GM19238 (cell line): ENCODE measurements around the gene HNRNPL.
"Not testable (repeated sequence)": the region's sequence is repeated elsewhere in the genome, so short reads cannot be mapped to it uniquely, and the experiment has no call there.

ENCODE experiments used
- DNase-seq: peaks from one replicate; pipeline ENCODE4 v3.0.0; 2011; ENCODE audit warnings: low spot score; ENCODE audit not compliant: insufficient read length

The HNRNPL gene

GRCh38 chr19:38849860-38850435 lies at the start of gene HNRNPL:
Gene HNRNPL (minus strand): TSS chr19:38849986. CDS start chr19:38849966, 20 bp downstream.
- DNase-seq, result peak; percentile 95

GRCh38 chr19:38898788-38899446 lies 49.1 kb upstream of the HNRNPL start:
- no peak for DNase-seq

- no peak for DNase-seq
Observed at GRCh38 chr19:38894968-38895367, 45.2 kb upstream of the HNRNPL start.

DNA sequence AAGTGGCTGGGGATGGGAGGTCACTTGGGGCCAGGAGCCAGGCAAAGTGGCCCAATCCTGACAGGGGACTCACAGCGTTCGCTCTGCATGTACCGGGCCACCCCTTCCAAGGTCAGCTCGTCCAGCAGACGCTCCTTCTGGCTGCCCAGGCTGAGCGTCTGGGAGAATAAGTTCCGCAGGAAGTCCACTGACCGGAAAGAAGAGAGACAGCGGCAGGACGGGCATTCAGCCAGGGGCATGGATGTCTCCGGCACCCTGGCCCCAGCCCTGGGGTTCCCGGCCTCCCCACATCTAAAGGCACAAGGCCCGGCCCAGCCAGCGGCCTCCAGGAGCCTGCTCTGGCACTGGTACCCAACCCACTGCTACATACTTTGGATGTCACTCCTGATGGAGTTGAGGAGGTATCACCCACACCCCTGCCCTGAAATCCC lies 43.6 kb upstream of the HNRNPL start:
- no peak for DNase-seq

DNA sequence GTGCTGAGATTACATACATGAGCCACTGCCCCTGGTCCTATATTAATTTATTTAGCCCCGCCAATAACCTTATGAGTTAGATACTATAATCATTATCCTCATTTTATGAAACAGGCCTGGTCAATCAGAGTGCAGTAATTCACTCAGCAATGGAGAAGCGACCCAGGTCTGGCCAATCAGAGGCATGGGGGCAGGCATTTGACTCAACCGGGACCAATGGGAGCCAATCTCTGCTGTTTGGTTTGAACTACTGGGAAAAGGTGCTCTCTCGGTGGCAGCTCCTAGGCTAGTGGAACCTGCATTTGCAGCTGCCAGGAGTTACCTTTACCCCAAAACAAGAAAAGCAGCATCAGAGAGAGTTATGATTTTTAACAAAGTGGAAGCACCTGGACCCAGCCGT lies 43.1 kb upstream of the HNRNPL start:
- DNase-seq, result no peak

DNA sequence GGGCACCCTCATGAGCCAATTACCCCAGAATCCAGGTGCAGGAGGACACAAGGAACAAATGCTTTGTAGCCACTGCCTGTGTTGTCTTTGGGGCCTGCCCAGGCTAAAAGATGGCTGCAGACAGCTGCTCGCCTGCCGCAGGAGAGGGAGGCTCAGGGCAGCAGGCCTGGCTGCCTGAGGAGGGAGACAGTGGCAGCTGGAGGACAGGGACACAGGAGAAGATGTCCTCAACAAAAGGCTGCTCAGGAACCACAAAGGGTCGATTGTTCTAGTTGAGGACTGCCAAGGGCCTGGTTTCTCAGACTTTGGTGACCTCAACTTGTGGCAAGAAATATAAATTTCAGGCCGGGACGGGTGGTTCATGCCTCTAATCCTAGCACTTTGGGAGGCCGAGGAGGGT lies 42.0 kb upstream of the HNRNPL start:
- DNase-seq, result no peak

DNA sequence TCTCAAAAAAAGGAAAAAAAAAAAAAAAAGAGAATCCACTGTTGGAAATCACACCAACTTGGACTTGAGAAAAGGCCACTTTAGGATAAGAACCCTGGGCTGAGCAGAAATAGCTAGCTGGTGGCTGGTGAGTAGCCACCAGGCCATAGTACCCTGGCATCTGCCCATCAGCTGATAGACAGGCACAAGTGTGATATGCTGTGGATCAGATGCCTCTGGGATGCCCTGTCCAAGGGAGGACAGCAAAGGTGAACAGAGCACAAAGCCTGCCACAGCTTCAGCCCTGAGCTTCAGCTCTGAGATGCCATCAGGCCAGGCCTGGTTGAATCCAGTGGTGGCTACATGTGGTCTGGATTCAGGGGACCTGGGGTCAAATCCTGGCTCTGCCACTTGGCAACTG lies 40.9 kb upstream of the HNRNPL start:
- no peak for DNase-seq

DNA sequence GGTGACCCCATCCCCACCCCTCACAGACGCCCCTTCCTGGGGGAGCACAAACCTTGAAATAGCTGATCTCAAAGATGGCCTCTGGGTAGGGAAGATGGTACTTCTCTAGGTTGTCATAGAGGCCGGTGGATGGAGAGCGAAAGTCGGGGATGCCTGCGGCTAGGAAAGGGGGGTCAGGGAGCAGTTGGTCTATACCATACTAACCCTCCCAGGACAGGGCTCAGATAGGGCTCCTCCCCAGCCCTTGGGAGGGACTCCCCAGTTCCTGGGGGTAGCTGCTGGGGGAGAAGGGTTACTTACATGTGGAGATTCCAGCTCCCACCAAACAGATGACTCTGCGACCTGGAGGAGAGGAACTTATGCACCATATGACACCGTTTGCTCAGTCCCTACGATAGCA lies 40.0 kb upstream of the HNRNPL start:
- DNase-seq, result no peak

DNA sequence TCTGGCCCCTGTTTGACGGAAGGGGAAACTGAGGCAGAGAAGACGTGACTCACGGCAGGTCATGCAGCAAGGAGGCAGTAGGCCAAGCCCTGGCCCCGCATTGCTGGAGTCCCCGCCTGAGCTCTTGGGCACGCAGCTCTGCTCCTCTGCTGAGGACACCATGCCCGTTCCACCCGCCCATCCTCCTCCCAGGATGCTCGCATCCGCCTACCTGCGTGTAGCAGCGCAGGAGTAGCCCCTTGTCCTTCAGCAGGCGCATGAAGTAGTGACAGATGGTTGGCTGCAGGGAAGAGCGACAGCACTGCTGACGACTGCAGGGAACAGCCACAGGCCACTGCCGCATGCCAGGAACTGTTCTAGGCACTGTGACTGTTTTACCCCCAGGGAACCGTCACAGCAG lies 39.1 kb upstream of the HNRNPL start:
- no peak for DNase-seq

- DNase-seq, result not testable (repeated sequence)
Observed at GRCh38 chr19:38884691-38885090, 34.9 kb upstream of the HNRNPL start.

- DNase-seq, result no peak
Observed at GRCh38 chr19:38883286-38883685, 33.5 kb upstream of the HNRNPL start.

- no peak for DNase-seq
Observed at GRCh38 chr19:38880882-38881609, 31.3 kb upstream of the HNRNPL start.

GRCh38 chr19:38880076-38880881 lies 30.5 kb upstream of the HNRNPL start:
- DNase-seq, result no peak

DNA sequence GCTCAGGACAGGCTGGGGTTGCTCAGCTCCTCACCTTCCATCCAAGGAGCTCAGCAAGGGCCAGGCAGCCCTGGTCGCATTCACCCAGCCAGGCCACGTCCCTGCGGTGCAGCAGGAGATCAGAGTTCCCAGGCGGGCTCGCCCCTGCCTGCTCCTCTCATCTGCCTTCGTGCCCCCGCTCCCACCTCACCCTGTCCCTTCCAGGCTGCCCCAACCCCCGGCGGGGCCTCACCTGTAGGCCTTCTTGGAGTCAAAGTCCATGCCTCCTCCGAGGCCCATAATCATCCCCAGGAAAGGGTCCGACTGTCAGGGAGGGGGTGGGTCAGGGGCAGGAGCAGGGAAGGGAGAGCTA lies 29.6 kb upstream of the HNRNPL start:
- no peak for DNase-seq

DNA sequence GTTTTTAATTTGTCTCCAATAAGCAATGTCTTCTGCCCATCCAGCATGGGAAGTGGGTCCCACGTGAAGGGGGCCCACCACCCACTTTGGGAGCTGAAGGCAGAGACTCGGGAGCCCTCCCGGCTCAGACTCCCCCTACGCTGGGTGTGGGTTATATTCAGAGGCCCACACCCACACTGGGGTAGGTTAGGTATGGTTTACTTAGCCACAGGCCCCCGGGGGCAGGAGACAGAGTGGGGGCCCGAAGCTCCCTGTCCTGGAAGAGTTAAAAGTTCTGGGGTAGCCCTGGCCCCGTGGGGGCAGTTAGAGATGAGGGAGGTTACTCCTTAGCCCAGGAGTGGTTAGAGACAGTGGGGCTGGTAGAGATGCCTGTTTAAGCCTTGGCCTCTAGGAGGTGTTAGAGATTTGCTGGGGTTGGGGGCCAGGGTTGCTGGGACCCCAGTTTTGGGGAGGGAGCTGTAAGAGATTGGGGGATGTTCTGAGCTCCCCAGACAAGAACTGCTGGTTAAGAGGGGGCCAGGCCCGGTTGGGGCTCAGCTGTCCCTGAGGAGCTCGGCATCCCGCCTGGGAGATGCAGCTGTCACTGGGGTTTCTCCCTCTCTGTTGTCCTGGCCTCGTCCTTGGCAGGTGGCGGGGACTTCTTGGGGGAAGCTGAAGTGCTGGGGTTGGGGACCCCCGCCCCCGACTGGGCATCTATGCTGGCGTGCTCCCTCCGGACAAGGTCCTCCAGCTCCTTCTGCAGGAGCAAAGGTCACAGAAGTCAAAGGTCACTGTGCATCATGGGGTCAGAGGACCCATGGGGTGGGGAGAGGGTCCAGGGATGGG lies 29.0 kb upstream of the HNRNPL start:
- DNase-seq, result no peak

- peak; percentile 89 for DNase-seq
Observed at GRCh38 chr19:38877781-38878574, 28.2 kb upstream of the HNRNPL start, which contains the start of gene RINL. Gene RINL (minus strand): TSS chr19:38878275. CDS start chr19:38876742, 1,533 bp downstream.

- no peak for DNase-seq
Observed at GRCh38 chr19:38875656-38876395, 26.0 kb upstream of the HNRNPL start.

- not testable (repeated sequence) for DNase-seq
Observed at GRCh38 chr19:38873400-38873799, 23.6 kb upstream of the HNRNPL start.

DNA sequence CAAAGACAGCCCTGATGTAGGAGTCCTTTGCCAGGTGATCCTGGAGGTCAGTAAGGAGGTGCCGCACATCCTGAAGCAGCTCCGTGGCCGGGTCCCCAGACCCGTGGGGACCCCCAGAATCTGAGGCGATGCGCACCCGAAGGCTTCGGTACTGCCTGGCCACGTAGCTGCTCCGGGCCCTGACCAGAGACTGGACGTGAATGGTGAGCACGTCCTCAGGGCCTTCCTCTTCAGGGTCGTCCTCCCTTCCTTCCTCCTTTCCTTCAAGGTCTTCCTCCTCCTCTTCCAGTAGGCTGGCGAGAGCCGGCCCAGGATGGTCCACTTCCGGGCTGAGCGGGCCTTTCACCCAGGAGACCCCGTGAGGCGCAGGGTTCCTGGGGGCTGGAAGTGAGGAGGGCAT lies 20.8 kb upstream of the HNRNPL start:
- no peak for DNase-seq
